GM19328 (cell line): Measurements from ENCODE around the gene KPNB1.

Experiments
- ATAC-seq: cut with Tn5 transposase; IDR thresholded peaks from one replicate; pipeline ENCODE4 v1.9.1; 2021; ENCODE audit warnings: mild to moderate bottlenecking, moderate library complexity; ENCODE audit not compliant: unreplicated experiment

The KPNB1 gene

DNA sequence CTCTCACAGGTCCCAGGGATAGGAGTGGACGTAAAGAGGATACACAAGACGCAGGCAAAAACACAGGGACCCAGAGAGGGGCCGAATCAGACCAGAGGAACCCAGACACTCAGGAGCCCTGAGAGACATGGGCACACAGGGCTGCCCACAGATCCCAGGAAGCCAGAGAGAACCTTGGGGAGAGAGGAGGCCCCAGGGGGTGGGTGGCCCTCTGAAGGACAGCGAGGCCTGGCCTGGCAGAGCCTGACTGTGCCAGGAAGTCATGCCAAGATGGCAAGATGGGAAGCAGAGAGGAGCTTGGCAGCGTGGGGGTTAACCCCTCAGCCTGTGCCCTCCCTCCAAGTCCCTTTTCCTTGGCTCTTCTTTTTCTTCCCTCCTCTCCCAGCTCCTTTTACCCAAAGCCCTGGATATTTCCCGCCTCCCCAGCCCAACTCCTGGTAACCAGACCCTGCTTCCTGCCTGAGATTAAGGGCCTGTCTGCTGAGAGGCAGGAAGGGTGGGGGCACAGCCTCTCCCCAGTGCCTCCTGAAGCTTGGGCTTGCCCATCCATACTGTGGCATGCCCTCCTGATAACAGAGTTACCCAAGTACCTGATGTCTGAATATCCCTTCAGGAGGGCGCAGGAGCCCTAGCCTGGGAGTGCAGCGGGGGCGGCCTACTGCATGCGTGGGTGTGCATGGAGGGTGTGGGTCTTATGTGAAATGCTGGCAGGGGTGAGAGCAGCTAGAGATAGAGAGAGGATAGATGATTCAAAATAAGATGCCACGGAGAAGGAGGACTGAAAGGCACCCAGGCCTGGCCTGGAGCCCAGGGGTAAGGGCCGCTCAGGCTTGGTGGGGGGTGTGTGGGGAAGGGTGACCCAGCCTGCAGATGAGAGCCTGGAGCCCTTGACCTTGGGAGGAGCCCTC is 77.3 kb downstream of the KPNB1 start:
- ATAC-seq: no peak

DNA sequence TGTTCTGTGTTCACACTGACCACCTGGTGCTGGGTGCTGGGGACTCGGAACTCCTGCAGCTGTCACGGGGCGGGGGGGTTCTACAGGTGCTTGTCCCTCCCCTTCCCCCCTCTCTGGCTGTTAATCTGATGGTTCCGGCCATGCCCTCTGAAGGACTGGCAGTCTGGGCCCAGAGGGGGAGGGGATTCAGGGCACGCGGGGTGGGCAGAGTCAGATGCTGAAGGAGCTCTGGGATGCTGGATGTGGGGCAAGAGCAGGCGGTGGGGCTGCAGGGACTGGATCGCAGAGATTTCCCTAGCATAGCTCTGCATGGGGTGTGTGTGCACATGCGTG is 78.0 kb downstream of the KPNB1 start:
- no peak for ATAC-seq

DNA sequence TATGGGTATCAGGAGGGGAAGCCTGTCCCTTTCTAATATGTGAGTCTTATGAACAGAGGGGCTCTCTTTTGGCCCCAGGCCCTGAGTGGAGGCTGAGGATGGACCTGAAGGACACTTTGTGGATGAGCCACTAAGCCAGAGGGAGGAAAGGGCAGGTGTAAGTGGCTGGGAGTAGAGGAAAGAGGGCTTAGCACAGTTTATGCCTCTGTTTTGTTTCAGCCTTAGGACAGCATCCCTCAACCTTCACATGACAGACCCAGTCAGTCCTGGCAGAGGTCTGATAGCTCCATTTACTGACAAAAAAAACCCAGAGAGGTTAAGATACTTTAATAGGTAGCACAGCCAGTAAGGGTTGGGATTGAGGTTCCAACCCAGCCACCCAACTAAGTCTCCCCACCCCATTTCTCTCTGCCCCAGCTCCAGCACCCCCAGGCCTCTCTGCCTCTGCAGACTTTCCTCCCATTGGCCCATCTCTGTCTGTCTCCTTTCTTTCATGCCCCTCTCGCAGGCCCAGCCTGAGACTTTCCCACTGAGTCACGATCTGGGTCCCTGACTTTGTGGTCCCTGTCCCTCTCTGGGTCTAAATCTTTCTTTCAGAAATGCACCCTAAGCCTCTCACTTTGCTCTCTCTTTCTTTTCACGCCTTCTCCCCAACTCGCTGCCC is 78.6 kb downstream of the KPNB1 start:
- ATAC-seq: no peak

DNA sequence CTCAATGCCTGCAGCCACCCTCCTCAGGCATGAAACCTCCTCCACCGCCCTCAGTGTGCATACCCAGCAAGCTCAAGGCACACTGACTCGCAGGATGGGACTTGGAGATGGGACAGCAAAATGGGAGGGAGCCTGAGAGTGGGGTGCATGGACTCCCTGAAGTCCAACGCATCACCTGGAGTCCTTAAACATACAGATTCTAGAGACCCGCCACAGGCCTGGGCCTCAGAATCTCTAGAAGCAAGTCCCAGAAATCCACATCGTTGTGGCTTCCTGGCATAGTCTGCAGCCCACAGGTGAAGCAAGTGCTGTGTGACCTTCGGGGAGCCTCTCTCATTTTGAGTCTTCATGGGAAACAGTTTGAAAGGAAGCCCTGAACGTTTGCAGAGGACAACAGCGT is 79.8 kb downstream of the KPNB1 start:
- no peak for ATAC-seq

DNA sequence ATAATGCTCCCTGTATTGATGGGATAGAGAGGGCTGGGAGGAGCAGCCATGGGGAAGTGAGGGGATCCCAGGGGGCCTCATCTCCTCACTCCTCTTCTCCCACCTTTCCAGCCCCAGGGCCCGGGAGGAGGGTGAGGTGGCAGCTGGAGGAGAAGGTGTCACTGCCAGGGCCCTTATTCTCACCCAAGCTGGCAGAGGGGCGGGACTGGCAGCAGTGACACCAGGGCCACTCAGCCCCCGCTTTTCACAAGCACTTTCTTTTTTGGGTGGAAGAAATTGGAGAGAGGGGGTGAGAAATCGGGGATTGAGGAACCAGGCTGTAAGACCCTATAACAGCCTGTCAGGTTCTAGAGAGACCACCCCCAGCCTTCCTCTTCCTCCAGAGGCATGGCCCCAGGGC is 81.0 kb downstream of the KPNB1 start:
- no peak for ATAC-seq

DNA sequence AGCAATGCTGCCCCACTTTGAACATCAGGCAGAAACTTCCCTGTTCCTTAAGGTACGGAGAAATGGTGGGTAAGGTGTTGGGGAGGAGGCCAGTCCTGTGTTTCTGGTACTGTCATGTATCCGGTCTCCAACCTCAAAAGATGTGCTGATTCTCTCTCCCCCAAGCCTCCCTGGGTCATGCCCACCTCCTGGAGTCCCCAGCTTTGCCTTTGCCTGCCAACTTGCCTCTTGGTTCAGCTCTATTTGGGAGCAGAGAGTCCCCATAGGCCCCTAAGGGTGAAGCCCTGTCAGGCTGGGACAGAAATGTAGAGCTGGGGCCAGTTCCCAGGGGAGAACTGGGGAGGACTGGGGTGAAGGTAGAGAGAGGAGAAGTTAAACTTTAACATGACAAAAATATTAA is 81.7 kb downstream of the KPNB1 start:
- ATAC-seq: no peak

DNA sequence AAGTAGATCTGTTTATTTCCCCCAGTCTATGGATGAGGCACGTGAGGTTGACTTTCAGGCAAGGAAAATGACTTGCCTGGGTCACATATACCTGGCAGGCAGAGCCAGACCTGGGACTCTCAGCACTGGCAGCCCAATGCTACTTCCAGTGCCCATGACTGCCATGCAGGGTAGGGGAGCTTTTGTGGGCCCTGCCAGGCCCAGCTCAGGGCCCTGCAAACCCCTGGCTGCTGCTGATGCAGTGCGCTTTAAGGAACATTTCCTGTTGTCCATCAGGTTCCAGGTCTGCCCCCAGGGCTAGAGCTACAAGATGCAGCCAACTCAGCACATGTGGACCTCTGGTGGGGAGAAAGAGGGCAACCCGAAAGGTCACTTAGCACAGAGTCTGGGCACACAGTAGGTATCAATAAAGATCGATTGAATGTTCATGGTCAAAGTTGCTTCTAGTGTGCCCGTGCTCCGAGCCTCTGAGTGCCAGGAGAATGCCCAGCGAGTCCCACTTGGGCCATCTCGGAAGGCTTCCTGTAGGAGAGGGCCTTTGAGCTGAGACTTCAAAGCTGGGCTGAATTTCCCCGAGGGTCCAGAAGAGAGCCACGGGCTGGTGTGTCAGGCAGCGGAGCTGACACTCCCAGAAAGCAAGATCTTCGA is 82.8 kb downstream of the KPNB1 start:
- ATAC-seq: no peak

DNA sequence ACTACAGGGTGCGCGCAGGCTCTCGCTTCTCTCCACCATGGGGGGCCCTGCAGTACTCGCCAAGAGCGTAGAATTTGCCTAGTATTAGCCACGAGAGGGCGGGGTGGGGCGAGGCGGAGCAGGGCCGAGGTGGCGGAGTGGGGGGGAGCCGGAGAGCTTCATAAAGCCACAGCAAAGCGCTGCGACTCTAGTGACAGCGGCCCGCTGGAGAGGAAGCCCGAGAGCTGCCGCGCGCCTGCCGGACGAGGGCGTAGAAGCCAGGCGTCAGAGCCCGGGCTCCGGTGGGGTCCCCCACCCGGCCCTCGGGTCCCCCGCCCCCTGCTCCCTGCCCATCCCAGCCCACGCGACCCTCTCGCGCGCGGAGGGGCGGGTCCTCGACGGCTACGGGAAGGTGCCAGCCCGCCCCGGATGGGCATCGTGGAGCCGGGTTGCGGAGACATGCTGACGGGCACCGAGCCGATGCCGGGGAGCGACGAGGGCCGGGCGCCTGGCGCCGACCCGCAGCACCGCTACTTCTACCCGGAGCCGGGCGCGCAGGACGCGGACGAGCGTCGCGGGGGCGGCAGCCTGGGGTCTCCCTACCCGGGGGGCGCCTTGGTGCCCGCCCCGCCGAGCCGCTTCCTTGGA is 83.4 kb downstream of the KPNB1 start, which contains the start of gene TBX21:
Gene TBX21 (plus strand): TSS at position 190 of the 627 bp plus-strand sequence. CDS start 219 bp downstream, at position 409.
- ATAC-seq: peak; percentile 55

DNA sequence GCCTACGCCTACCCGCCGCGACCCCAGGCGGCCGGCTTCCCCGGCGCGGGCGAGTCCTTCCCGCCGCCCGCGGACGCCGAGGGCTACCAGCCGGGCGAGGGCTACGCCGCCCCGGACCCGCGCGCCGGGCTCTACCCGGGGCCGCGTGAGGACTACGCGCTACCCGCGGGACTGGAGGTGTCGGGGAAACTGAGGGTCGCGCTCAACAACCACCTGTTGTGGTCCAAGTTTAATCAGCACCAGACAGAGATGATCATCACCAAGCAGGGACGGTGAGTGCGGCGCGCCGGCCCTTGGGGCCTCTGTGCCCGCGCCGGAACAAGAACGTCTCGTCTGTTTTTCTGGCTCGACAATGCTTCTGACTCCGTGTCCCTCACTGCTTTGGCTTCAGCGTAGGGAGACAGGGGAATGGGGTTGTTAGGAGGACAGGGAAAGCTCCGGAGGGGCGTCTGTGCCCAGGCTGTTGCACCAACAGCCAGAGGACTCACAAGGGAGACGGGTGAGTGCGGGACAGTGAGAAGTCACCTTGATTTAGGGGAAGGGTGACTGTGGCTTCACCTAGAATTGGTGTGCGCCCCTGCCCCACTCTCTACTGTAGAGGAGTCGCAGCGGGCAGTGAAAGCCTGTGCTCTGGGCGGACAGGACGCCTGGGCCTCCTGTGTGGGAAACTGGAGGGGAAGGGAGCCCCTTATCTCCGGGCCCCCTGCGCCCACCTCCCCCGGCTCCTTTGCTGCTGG is 84.1 kb downstream of the KPNB1 start:
- peak; percentile 21 for ATAC-seq

DNA sequence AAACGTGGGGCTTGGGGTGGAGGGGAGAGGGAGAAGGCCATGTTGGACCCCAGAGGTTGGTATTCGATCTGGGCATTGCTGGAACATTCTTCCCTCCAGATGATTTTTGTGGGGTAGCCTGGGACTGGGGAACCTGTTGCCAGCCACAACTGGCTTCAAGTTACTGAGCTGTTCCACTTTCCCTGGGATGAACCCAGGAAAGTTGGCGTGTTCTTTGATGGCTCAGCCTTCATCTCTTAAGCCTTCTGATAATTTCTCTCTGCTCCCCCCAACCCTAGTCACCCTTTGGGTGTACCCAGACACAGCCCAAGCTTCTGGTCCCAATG is 85.4 kb downstream of the KPNB1 start:
- no peak for ATAC-seq
